ENCODE measurements around the gene HSD17B3.

Gene HSD17B3

GRCh38 chr9:96305171-96305570, 3.2 kb upstream of the HSD17B3 start:
- no peak for DNase-seq (ENCODE audit: insufficient read length, low spot score)
- no peak for FAIRE-seq
- no peak for TF ChIP-seq CTCF (IDR thresholded peaks at IDR 0.05; ENCODE audit: insufficient read depth, missing control alignments)

GRCh38 chr9:96304230-96304629, 2.3 kb upstream of the HSD17B3 start:
- DNase-seq (ENCODE audit: insufficient read length, low spot score) (no peak), FAIRE-seq (no peak)
- no peak for TF ChIP-seq CTCF (IDR thresholded peaks at IDR 0.05; ENCODE audit: insufficient read depth, missing control alignments)

- DNase-seq (ENCODE audit: insufficient read length, low spot score) = no peak
- no peak for TF ChIP-seq CTCF (IDR thresholded peaks at IDR 0.05; ENCODE audit: insufficient read depth, missing control alignments)
- no peak for FAIRE-seq
Measured at GRCh38 chr9:96299823-96300222, 2.2 kb downstream of the HSD17B3 start.

- no peak for DNase-seq (ENCODE audit: insufficient read length, low spot score)
- TF ChIP-seq CTCF (IDR thresholded peaks at IDR 0.05; ENCODE audit: insufficient read depth, missing control alignments) = no peak
- no peak for FAIRE-seq
Measured at GRCh38 chr9:96294159-96294545, 7.8 kb downstream of the HSD17B3 start.

GRCh38 chr9:96293498-96294158, 8.3 kb downstream of the HSD17B3 start:
- no peak for FAIRE-seq
- DNase-seq (ENCODE audit: insufficient read length, low spot score) = no peak
- no peak for TF ChIP-seq CTCF (IDR thresholded peaks at IDR 0.05; ENCODE audit: insufficient read depth, missing control alignments)

- DNase-seq (ENCODE audit: insufficient read length, low spot score) (no peak), FAIRE-seq (no peak)
- no peak for TF ChIP-seq CTCF (IDR thresholded peaks at IDR 0.05; ENCODE audit: insufficient read depth, missing control alignments)
Measured at GRCh38 chr9:96289392-96289791, 12.6 kb downstream of the HSD17B3 start.

- DNase-seq (ENCODE audit: insufficient read length, low spot score) = no peak
- no peak for TF ChIP-seq CTCF (IDR thresholded peaks at IDR 0.05; ENCODE audit: insufficient read depth, missing control alignments)
- FAIRE-seq = no peak
Measured at GRCh38 chr9:96281641-96282040, 20.3 kb downstream of the HSD17B3 start.
